IPS-18a (cell line): Measurements from ENCODE around the gene NTNG1.

Source experiments
- H3K27ac ChIP-seq: one replicate; pipeline ENCODE4 v1.5.1; 2013; ENCODE audit warnings: low read length
- H3K27me3 ChIP-seq: one replicate; pipeline ENCODE4 v1.6.1; 2013; ENCODE audit warnings: mild to moderate bottlenecking, low read length; ENCODE audit not compliant: control insufficient read depth, insufficient read depth
- H3K36me3 ChIP-seq: one replicate; pipeline ENCODE4 v1.6.1; 2013; ENCODE audit warnings: low read depth, low read length; ENCODE audit not compliant: control insufficient read depth
- H3K4me1 ChIP-seq: one replicate; pipeline ENCODE4 v1.6.1; 2013; ENCODE audit warnings: low read depth, low read length; ENCODE audit not compliant: control insufficient read depth
- H3K4me3 ChIP-seq: one replicate; pipeline ENCODE4 v1.5.1; 2013; ENCODE audit warnings: low read length
- H3K9ac ChIP-seq: one replicate; pipeline ENCODE4 v1.6.1; 2013; ENCODE audit warnings: mild to moderate bottlenecking, low read length, moderate library complexity
- H3K9me3 ChIP-seq: one replicate; pipeline ENCODE4 v1.6.1; 2013; ENCODE audit warnings: low read depth, low read length; ENCODE audit not compliant: control insufficient read depth

The NTNG1 gene

DNA sequence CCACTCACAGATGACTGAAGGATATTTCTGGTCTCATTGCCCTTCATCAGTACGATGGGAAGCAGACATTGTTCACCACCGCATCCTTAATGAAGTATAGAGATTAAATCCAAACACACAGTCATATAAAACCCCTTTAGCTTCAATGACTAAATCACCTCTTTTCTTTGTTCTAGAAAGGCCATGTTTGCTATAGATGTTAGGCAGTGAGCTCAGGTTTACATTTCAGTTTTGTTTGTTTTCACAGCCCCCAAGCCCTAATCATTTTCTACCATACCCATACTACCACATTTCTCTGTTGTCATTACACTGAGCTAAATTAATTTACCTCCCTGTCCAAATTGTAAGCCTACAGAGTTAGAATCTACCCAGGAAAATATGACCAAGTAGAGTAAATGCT, 385.1 kb downstream of the NTNG1 start:
- Histone ChIP-seq H3K4me3 (no peak overlapping the region), H3K4me1 (peaks cover 10% of the 10 kb centered on the region), H3K27me3 (no peaks in the 10 kb centered on the region), H3K27ac (no peak overlapping the region), H3K9ac (no peak overlapping the region), H3K36me3 (no peaks in the 10 kb centered on the region), H3K9me3 (no peaks in the 10 kb centered on the region)

DNA sequence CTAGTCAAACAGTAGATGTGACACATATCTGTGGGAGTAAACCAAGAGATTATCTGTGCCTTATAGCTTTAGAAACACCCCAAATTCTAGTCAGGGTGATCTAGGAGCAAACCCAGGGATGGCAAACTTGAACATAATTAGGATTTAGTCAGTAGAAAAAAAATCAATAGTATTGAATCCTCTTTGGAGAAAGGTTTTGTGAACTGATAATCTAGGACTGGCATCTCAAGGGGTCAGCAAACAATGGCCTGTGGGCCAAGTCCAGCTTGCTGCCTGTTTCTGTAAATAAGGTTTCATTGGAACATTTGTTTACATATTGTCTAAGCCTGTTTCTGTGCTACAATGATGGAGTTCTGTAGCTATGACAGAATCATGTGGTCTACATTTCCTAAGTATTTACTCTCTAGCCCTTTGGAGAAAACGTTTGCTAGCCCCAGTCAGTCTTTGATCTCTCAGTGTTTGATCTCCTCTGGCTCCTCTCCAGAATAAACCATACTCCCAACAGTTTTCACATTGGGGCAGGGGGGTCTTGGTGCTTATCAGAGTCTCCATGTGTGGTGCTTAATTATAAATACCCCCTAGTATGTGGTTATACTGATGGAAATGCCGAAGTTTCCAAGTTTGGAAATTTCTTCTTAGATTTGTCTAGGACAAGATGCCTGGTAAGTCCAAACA, 385.8 kb downstream of the NTNG1 start:
- Histone ChIP-seq H3K9ac (no peak overlapping the region), H3K27me3 (no peaks in the 10 kb centered on the region), H3K4me1 (peaks cover 10% of the 10 kb centered on the region), H3K27ac (no peak overlapping the region), H3K9me3 (no peaks in the 10 kb centered on the region), H3K4me3 (no peak overlapping the region), H3K36me3 (no peaks in the 10 kb centered on the region)

DNA sequence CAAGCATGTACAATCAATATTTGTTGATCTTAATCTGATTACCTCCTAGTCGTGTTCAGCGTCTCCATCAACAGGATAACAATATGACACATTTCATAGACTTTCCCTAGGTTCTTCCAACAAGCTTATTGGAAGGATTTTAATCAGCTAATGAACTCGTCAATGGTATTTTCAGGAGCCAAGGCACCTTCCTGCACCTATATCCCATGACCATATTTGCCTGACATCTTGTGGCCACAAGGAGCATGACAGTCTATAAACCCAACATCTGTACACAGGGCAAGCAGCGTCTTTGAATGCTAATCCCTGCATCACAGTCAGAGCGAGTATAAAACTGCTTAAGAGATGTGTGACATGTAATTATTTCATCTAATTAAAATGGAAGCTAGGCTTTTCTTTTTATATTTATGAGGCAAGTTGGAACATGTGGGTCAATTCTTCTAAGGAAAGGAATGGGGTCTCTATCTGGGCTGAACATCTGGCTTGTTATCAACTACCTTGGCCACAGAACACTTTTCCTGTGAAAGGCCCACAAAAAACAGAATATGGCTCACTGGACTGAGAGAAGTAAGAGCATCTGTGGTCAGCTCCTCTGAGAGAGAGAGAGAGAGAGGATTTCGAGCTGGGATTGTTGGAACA, 388.8 kb downstream of the NTNG1 start:
- Histone ChIP-seq H3K9ac (no peak overlapping the region), H3K27me3 (no peaks in the 10 kb centered on the region), H3K9me3 (no peaks in the 10 kb centered on the region), H3K36me3 (no peaks in the 10 kb centered on the region), H3K27ac (no peak overlapping the region), H3K4me3 (no peak overlapping the region), H3K4me1 (peaks cover 4% of the 10 kb centered on the region)

DNA sequence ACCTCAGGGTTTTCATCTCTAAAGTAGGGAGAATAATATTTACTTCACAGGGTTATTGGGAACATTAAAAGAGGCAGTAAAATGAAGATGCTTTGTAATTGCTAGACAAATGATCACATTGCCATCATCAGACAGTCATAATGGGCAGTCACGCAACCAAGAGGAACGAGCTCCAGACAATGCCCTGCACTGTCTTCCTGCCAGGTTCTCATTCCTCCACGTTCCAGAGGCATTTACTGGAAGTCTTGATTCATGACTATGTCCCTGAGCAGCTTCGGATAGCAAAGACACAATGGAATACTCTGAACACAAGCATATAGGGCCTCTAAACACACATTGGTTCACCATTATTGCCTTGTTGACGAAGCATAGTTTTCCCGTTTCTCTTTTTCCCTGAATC, 389.7 kb downstream of the NTNG1 start:
- Histone ChIP-seq H3K27me3 (no peaks in the 10 kb centered on the region), H3K9me3 (no peaks in the 10 kb centered on the region), H3K36me3 (no peaks in the 10 kb centered on the region), H3K9ac (no peak overlapping the region), H3K27ac (no peak overlapping the region), H3K4me1 (no peaks in the 10 kb centered on the region), H3K4me3 (no peak overlapping the region)

DNA sequence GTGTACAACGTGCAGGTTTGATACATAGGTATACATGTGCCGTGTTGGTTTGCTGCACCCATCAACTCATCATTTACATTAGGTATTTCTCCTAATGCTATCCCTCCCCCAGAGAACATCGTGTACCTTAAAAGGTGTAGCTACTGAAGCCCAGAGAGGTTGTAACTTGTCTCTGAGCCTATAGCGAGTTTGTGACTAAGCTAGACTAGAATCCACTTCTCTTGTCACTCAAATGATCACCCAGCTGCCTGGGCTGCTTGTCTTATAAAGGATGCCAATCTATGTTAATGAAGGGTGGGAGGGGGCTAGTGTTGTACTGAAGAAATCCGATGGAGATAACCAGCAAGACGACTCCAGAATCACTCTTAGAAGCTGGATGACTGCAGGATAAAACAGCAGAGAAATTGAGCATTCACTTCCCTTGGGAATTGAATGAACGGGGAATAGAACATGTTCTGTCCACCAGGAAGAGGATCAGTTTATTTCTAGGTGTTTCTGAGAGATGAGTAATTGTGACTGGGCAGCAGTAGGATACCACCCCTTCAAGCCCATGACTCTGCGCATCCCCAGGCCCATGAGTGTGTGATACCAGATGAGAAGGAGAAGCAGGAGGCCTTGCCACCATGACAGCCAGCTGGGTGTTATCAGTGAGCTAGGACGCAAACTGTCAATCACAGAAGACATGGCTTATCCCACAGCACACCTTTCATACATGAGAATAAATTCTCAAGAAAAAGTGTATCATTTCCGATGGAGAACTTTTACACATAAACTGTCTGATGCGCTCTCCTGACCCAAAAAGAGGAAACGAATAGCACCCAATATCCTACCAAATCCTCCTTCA, 390.4 kb downstream of the NTNG1 start:
- Histone ChIP-seq H3K9ac (no peak overlapping the region), H3K4me3 (no peak overlapping the region), H3K9me3 (no peaks in the 10 kb centered on the region), H3K4me1 (no peaks in the 10 kb centered on the region), H3K27ac (no peak overlapping the region), H3K36me3 (no peaks in the 10 kb centered on the region), H3K27me3 (no peaks in the 10 kb centered on the region)

DNA sequence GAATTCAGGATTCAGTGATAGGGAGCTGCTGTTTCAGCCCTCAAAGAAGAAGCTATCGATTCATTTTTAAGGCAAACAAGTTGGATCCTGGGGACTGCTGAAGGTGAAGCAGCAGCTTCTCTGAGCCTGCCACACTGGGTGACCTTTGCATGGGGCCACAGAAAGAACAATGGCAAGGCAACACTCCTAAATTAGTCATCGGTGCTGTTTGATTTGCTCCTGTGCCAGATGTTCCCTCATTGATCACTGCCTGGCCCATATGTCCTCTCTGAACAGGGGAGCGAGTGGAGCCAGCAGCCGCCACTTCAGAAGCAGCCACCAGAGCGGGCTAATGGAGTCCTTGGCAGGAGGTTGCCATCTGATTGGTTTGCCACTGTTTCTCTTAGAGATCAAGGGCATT, 391.5 kb downstream of the NTNG1 start:
- Histone ChIP-seq H3K9ac (no peak overlapping the region), H3K9me3 (no peaks in the 10 kb centered on the region), H3K27ac (no peak overlapping the region), H3K4me3 (no peak overlapping the region), H3K36me3 (no peaks in the 10 kb centered on the region), H3K27me3 (no peaks in the 10 kb centered on the region), H3K4me1 (no peaks in the 10 kb centered on the region)
